ENCODE results near the gene RTRAF.

DNA sequence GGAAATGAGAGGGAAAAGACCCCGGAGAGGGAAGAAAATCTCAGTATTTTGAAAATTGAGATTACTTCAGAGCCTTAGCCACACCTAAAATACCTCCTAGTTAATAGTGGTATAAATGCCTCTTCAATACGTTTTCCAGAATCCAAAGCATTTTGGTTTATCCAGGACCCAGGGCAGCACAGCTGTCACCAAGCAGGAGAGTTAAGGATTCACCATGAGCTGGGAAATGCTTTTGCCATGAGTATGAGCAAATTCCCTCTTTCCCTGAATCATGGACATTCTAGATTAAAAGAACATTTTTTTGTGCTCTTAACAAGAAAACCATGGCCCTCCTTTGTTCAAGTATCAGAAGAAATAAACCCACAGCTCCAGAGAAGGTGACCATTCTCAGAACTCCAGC is 21.8 kb upstream of the RTRAF start:
- TF ChIP-seq CTCF (IDR thresholded peaks at IDR 0.05 in 2 of 3, conservative IDR thresholded peaks at IDR 0.05 in 1 of 3; ENCODE audit: borderline replicate concordance in 1 of 3, insufficient read depth in 1 of 3, low read depth in 2 of 3, low read length in 2 of 3) (no peak), EZH2 (IDR thresholded peaks at IDR 0.05) (no peak), POLR2AphosphoS5 (IDR thresholded peaks at IDR 0.05; ENCODE audit: low read depth, low read length) (no peak), POLR2A (IDR thresholded peaks at IDR 0.05; ENCODE audit: borderline replicate concordance, extremely low read depth, insufficient read depth, insufficient read length) (no peak), REST (IDR thresholded peaks at IDR 0.05; ENCODE audit: low read depth) (no peak), ATF3 (IDR thresholded peaks at IDR 0.05) (no peak), EZH2phosphoT487 (IDR thresholded peaks at IDR 0.05; ENCODE audit: borderline replicate concordance) (no peak)
- TF ChIP-seq, protein P1, sequence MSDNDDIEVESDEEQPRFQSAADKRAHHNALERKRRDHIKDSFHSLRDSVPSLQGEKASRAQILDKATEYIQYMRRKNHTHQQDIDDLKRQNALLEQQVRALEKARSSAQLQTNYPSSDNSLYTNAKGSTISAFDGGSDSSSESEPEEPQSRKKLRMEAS (IDR thresholded peaks at IDR 0.05), result no peak

Data from HCT116 (cell line).